ENCODE results near the gene GOLGA6L4.
"Not testable (repeated sequence)": the region's sequence is repeated elsewhere in the genome, so short reads cannot be mapped to it uniquely, and the experiment has no call there.

The GOLGA6L4 gene

GRCh38 chr15:84235573-84235972 is at the start of gene GOLGA6L4:
TSS of gene GOLGA6L4 (plus strand) at chr15:84235773. CDS start at chr15:84235835, 62 bp downstream.
- DNase-seq (ENCODE audit: low read depth in 2 of 2), result not testable (repeated sequence)

- not testable (repeated sequence) for DNase-seq (ENCODE audit: low read depth in 2 of 2)
These were observed 42.6 kb upstream of the GOLGA6L4 start for GRCh38 chr15:84192982-84193381.

GRCh38 chr15:84195603-84196002 is 40.0 kb upstream of the GOLGA6L4 start:
- DNase-seq (ENCODE audit: low read depth in 2 of 2), result not testable (repeated sequence)

GRCh38 chr15:84196530-84197188 is 38.9 kb upstream of the GOLGA6L4 start:
- DNase-seq (ENCODE audit: low read depth in 2 of 2), result not testable (repeated sequence)

- not testable (repeated sequence) for DNase-seq (ENCODE audit: low read depth in 2 of 2)
These were observed 35.7 kb upstream of the GOLGA6L4 start for GRCh38 chr15:84199865-84200264.

- not testable (repeated sequence) for DNase-seq (ENCODE audit: low read depth in 2 of 2)
These were observed 10.9 kb downstream of the GOLGA6L4 start for GRCh38 chr15:84246441-84246840.

Measured in fibroblast of skin of left quadriceps (primary cell).